ENCODE data around the gene PTPRE.

- no peak for TF ChIP-seq CTCF (IDR thresholded peaks at IDR 0.05)
- no peak for TF ChIP-seq POLR2A (IDR thresholded peaks at IDR 0.05)
These were observed 31.5 kb upstream of the PTPRE start for GRCh38 chr10:127875449-127875765.
